GM13976 (cell line): Measurements from ENCODE around the gene ZNF814.
"Not testable (repeated sequence)": the region's sequence is repeated elsewhere in the genome, so short reads cannot be mapped to it uniquely, and the experiment has no call there.

Experiments
- DNase-seq: peaks from one replicate; pipeline ENCODE4 v3.0.0; 2012; ENCODE audit warnings: low spot score
- in situ Hi-C: fragments of 300-500 bp; cut with MboI; formaldehyde crosslinking; loops from one replicate; pipeline ENCODE4 v1.12.0; 2022; ENCODE audit warnings: low sequenced_read_pairs, mixed read lengths, inconsistent platforms; ENCODE audit not compliant: unreplicated experiment
- TF ChIP-seq, protein P1 (sequence below): IDR thresholded peaks from 2 replicates; pipeline ENCODE4 v1.5.1; 2012; ENCODE audit warnings: borderline replicate concordance, mild to moderate bottlenecking; ENCODE audit not compliant: insufficient read depth; ENCODE audit errors: extremely low read depth, missing control alignments, control extremely low read depth

The ZNF814 gene

DNA sequence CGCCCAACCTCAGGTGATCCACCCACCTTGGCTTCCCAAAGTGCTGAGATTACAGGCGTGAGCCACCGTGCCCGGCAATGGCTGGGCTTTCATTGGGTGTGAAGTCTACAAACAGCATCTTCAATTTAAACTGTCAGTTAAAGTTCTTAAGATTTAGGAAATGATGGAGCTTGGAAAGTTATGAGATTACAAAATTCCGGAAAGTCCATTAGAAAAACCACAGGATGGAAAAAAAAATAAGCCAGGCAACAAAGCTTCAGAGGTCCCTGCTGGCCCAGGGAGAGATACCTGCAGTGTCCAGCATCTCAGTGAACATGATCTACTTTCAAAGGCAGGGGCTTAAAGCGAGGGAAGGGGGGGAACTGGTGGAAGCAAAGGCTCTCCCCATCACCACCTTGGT lies 63.3 kb downstream of the ZNF814 start:
- in situ Hi-C loops, result no loop called here
- TF ChIP-seq, protein P1, sequence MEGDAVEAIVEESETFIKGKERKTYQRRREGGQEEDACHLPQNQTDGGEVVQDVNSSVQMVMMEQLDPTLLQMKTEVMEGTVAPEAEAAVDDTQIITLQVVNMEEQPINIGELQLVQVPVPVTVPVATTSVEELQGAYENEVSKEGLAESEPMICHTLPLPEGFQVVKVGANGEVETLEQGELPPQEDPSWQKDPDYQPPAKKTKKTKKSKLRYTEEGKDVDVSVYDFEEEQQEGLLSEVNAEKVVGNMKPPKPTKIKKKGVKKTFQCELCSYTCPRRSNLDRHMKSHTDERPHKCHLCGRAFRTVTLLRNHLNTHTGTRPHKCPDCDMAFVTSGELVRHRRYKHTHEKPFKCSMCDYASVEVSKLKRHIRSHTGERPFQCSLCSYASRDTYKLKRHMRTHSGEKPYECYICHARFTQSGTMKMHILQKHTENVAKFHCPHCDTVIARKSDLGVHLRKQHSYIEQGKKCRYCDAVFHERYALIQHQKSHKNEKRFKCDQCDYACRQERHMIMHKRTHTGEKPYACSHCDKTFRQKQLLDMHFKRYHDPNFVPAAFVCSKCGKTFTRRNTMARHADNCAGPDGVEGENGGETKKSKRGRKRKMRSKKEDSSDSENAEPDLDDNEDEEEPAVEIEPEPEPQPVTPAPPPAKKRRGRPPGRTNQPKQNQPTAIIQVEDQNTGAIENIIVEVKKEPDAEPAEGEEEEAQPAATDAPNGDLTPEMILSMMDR, result no peak
- no peak for DNase-seq

DNA sequence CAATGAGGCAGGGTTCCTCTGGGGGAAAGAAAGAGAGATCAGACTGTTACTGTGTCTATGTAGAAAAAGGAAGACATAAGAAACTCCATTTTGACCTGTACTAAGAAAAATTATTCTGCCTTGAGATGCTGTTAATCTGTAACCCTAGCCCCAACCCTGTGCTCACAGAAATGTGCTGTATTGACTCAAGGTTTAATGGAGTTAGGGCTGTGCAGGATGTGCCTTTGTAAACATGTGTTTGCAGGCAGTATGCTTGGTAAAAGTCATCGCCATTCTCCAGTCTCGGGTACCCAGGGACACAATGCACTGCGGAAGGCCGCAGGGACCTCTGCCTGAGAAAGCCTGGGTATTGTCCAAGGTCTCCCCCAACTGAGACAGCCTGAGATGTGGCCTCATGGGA lies 65.2 kb downstream of the ZNF814 start:
- in situ Hi-C loops, DNase-seq: not testable (repeated sequence)

DNA sequence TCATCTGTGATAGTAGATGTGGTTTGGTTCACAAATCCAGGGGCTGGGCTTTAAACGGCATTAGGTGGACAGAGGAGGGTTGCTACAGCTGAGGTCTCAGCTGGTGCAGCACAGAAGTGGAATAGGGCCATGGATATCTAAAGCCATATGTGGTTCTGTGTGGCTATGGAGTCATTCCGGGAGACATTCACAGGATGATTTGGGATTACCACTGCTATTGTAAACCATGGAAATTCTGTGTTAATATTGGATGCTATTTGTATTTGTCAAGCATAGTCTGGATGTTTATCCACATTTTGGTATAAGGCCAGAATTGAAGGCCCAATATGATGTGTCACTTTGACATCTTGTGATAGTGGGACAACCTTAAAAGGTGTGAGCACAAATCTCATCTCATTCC lies 65.7 kb downstream of the ZNF814 start:
- in situ Hi-C loops, DNase-seq: not testable (repeated sequence)

DNA sequence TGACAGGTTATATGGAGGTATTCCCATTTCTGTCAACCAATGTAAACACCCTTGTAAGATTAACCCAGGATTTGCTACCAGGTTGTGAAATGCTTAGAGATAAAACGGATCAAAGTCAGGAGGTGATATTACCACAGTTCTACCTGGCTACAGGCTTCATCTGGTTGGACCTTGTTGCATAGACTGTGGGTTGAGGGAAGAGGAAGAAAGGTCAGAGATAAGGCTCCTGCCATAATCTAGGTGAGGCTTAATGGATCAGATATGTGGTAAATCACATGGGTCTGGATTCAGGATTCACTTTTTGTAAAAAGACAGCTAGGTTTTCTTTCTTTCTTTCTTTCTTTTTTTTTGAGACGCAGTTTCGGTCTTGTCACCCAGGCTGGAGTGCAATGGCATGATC lies 67.3 kb downstream of the ZNF814 start:
- in situ Hi-C loops, DNase-seq: not testable (repeated sequence)

DNA sequence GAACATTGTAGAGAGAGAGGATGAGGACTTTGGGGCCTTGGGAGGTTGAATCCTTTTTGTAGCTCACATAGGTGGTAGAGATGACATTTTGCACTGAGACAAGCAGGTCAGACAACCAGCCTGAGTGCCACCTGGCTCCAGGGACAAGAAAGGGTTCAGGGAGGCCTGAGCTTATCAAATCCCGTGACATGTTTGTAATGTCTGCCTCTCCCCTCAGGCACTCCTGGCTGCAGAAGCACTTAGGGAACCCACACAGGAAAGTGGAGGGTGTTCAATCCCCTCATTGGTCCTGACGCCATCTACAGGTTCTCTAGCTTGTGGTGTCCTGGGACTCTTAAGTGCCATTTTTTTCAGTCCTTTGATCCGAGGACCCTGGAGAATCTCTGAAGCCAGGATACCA lies 67.7 kb downstream of the ZNF814 start:
- DNase-seq, in situ Hi-C loops: not testable (repeated sequence)

DNA sequence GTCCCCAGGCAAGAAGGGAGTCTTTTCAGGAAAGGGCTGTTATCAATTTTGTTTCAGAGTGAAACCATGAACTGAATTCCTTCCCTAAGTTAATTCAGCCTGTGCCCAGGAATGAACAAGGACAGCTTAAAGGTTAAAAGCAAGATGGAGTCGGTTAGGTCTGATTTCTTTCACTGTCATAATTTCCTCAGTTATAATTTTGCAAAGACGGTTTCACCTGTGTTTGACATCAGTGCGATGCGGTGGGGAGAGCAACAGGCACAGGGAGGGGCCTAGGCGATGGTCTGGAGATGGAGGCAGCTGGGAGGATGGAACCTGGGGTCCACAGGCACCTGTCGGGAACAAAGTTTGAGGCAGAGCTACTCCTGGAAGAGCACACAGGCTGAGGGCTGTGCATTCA lies 68.2 kb downstream of the ZNF814 start:
- in situ Hi-C loops, result no loop called here
- no peak for DNase-seq
- TF ChIP-seq, protein P1, result no peak

GRCh38 chr19:57819475-57820148 lies 69.2 kb downstream of the ZNF814 start:
- TF ChIP-seq, protein P1, result peak; percentile 11
- peak; percentile 94 for DNase-seq
- in situ Hi-C loops, result no loop called here

DNA sequence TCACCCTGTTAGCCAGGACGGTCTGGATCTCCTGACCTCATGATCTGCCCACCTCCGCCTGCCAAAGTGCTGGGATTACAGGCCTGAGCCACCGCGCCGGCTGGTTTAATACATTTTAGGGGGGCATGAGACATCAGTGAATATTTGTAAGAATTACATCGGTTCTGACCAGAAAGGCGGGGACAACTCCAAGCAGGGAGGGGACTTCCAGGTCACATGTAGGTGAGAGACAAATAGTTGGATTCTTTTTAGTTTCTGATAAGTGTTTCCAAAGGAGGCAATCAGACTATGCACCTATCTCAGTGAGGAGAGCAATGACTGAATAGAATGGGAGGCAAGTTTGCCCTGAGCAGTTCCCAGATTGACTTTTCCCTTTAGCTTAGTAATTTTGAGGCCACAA lies 70.5 kb downstream of the ZNF814 start:
- TF ChIP-seq, protein P1, result no peak
- in situ Hi-C loops, result no loop called here
- no peak for DNase-seq

GRCh38 chr19:57817976-57818375 lies 70.9 kb downstream of the ZNF814 start:
- no peak for DNase-seq
- TF ChIP-seq, protein P1, result no peak
- in situ Hi-C loops, result no loop called here
